HG03103 (cell line): Measurements from ENCODE around the gene BMAL2.

Experiments used
- ATAC-seq: cut with Tn5 transposase; IDR thresholded peaks from one replicate; pipeline ENCODE4 v1.9.1; 2021; ENCODE audit warnings: low read depth; ENCODE audit not compliant: unreplicated experiment

Gene BMAL2

DNA sequence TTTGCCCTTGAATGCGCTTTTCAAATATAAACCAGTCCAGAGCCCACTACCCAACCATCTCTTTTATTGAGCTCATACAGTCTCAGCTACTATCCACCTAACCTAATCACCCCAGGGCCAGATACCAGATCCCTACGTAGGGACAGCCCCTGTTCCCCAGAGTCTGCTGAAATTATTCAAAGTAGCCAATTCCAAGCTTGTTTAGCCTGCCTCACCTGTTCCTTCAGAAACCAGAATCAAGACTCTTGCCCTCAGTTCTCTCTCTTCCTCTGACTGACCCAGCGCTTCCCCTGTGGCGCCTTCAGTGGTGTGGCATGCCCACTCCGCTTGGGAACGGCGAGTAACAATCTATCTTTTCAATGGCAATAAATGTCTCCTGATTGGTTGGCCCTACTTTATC is 18.8 kb downstream of the BMAL2 start:
- ATAC-seq = no peak

GRCh38 chr12:27355486-27355885 is 22.9 kb downstream of the BMAL2 start:
- ATAC-seq = no peak

- ATAC-seq = no peak
Measured at GRCh38 chr12:27355979-27356378, 23.3 kb downstream of the BMAL2 start.

DNA sequence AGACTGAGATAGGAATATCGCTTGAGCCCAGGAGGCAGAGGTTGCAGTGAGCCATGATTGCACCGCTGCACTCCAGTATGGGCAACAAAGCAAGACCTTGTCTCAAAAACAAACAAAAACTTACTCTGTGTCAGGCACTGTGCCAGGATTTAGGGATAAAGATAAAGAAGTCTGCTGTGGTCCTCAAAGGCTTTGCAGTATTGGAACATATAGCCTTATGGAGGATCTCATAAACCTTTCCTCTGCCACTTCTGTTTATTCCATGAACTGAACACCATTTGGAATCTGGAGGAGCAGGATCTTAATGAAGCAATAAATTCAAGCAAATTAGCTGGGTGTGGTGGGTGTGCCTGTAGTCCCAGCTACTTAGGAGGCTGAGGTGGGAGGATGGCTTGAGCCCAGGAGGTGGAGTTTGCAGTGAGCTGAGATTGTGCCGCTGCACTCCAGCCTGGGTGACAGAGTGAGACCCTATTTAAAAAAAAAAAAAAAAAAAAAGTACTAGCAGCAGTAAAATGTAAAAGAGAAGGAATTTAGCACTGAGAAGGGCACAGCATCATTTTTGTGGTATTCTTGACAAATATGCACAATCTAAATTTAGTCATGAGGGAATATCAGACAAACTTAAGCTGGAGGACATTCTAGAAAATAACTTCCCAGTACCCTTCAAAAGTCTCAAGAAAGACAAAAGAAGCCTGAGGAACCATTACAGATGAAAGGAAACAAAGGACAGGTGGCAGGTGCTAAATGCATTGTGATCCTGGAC is 27.1 kb downstream of the BMAL2 start:
- no peak for ATAC-seq

DNA sequence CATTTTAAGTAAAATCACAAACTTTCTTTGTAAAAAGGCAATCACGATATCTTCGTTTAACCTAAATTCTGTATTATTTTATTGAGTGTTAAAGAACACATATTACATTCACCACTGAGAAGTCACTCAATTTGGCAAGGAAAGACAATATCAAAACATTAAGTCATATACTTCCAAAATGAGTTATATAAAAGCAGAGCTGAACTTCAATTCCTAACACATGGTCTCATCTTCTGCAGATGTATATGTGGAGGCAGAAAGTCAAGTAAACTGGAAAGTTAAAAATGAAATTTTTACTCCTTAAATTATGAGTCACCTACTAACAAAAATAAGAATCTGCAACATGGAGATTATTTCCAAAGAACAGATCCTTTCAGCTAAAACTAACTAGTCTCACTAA is 28.7 kb downstream of the BMAL2 start:
- no peak for ATAC-seq

DNA sequence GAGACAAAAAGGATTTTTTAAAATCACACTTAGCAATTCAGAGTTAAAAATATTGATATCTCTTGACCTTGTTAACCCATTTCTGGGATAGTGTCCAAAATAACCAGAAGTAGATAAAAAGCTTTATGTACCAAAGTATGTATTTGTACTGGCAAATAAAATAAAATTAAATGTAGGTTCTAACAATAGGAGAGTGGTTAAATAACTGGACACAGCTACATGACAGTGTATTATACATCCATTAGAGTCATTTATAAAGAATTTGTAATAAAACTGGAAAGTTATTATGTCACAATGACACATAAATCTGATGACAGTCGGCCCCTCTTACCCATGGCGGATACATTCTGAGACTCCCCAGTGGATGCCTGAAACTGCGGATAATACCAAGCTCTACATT is 34.0 kb downstream of the BMAL2 start:
- no peak for ATAC-seq

GRCh38 chr12:27367078-27367477 is 34.4 kb downstream of the BMAL2 start:
- ATAC-seq = no peak

GRCh38 chr12:27382171-27382795 is 49.6 kb downstream of the BMAL2 start:
- ATAC-seq = no peak
